GM12878 (cell line): Measurements from ENCODE around the gene NCMAP. TPM values are rescaled to one million over a fixed set of nuclear protein-coding genes. Genes with fewer than 3 reads are reported as not detected.

Source experiments
- ATAC-seq: fragments of 200-7000 bp; cut with Tn5 transposase; 3 replicates; pipeline ENCODE4 v1.9.1; 2020; ENCODE audit warnings: mild to moderate bottlenecking, moderate library complexity
- BruUV-seq: library from RNA; stranded (reverse); fragments of 400-500 nt; replicated peaks from 2 replicates; lab custom pipeline; 2021; lab: Mats Ljungman, UMichigan
- CTCF ChIA-PET: fragments of 300-600 bp; sonication (Branson Sonifier 250); formaldehyde crosslinking; extraction: SDS; loops from one replicate; lab custom pipeline; 2021; ENCODE audit warnings: inconsistent platforms; lab: Yijun Ruan, JAX
- POLR2A ChIA-PET: fragments of 350-600 bp; formaldehyde crosslinking; extraction: SDS; loops from one replicate; lab custom pipeline; 2021; ENCODE audit warnings: inconsistent platforms; lab: Charles Lee
- RAD21 ChIA-PET: fragments of 300-600 bp; sonication (Branson Sonifier 250); formaldehyde crosslinking; loops from one replicate; lab custom pipeline; 2023; ENCODE audit warnings: antibody characterized with exemption; ENCODE audit not compliant: unreplicated experiment; lab: Charles Lee
- SMC1A ChIA-PET: fragments of 300-600 bp; sonication (Branson Sonifier 250); formaldehyde crosslinking; loops from one replicate; lab custom pipeline; 2023; ENCODE audit not compliant: unreplicated experiment, uncharacterized antibody; lab: Charles Lee
- DNase-seq: peaks from one replicate; pipeline ENCODE4 v3.0.0-alpha.2; 2011; ENCODE audit warnings: low read depth, low spot score
- FAIRE-seq: peaks from 3 replicates; lab custom pipeline; 2011; peaks lifted over from hg19 to GRCh38; lab: Jason Lieb, UNC
- H2AFZ ChIP-seq: 2 replicates; pipeline ENCODE4 v1.6.0; 2011; ENCODE audit warnings: low read depth, low read length, control low read depth; ENCODE audit not compliant: control insufficient read depth
- H3K27ac ChIP-seq: 2 replicates; pipeline ENCODE4 v1.5.1; 2011; ENCODE audit warnings: control low read depth; ENCODE audit not compliant: control insufficient read depth, insufficient read depth
- H3K27me3 ChIP-seq, 2 experiments: replicated peaks in 1 of 2; 2 replicates each; pipeline versions ENCODE4 v1.6.0 to v1.6.1; 2011; ENCODE audit warnings: low read length in 1 of 2; ENCODE audit not compliant: control insufficient read depth in 2 of 2, insufficient read depth in 2 of 2
- H3K36me3 ChIP-seq, 2 experiments: 2 replicates each; pipeline ENCODE4 v1.5.1; 2011; ENCODE audit warnings: low read length in 1 of 2; ENCODE audit not compliant: control insufficient read depth in 2 of 2, insufficient read depth in 2 of 2
- H3K4me1 ChIP-seq: 2 replicates; pipeline ENCODE4 v1.6.1; 2011; ENCODE audit warnings: mild to moderate bottlenecking, low read length, moderate library complexity, mixed read lengths; ENCODE audit not compliant: control insufficient read depth, insufficient read depth
- H3K4me2 ChIP-seq: 2 replicates; pipeline ENCODE4 v1.6.0; 2011; ENCODE audit warnings: control low read depth; ENCODE audit not compliant: control insufficient read depth, insufficient read depth
- H3K4me3 ChIP-seq: fragments of 200-600 bp; sonication (generic); 2 replicates; pipeline ENCODE4 v1.5.1; 2016
- H3K79me2 ChIP-seq: 2 replicates; pipeline ENCODE4 v1.6.0; 2011; ENCODE audit warnings: low read length; ENCODE audit not compliant: control insufficient read depth, insufficient read depth
- H3K9ac ChIP-seq: 2 replicates; pipeline ENCODE4 v1.8.0; 2011; ENCODE audit warnings: low read length, control low read depth, mixed read lengths; ENCODE audit not compliant: control insufficient read depth, insufficient read depth
- H3K9me3 ChIP-seq: replicated peaks from 3 replicates; pipeline ENCODE4 v1.5.1; 2011; ENCODE audit warnings: mild to moderate bottlenecking, low read length; ENCODE audit not compliant: control insufficient read depth, insufficient read depth
- H4K20me1 ChIP-seq: 2 replicates; pipeline ENCODE4 v1.6.0; 2011; ENCODE audit not compliant: control insufficient read depth, insufficient read depth
- ASH2L ChIP-seq: fragments of 300-600, 200-600 bp; sonication (generic); IDR thresholded peaks from 2 replicates; pipeline ENCODE4 v1.6.1; 2017; ENCODE audit warnings: low read depth, mild to moderate bottlenecking, borderline replicate concordance
- BRCA1 ChIP-seq: IDR thresholded peaks from 2 replicates; pipeline ENCODE4 v1.6.1; 2011; ENCODE audit warnings: low read depth, low read length, improper control_type of control experiment
- CBX5 ChIP-seq: sonication (generic); IDR thresholded peaks from 2 replicates; pipeline ENCODE4 v1.6.1; 2016; ENCODE audit warnings: low read depth, moderate library complexity, mild to moderate bottlenecking, inconsistent platforms
- FOS ChIP-seq: IDR thresholded peaks from 3 replicates; pipeline ENCODE4 v1.6.1; 2011; ENCODE audit warnings: borderline replicate concordance; ENCODE audit not compliant: insufficient read length; ENCODE audit errors: extremely low read depth
- FOXK2 ChIP-seq: fragments of 450-650 bp; IDR thresholded peaks from 2 replicates; pipeline ENCODE4 v1.6.1; 2017; ENCODE audit warnings: mild to moderate bottlenecking, moderate library complexity
- HDAC6 ChIP-seq: fragments of 200-600 bp; sonication (generic); IDR thresholded peaks from one replicate; pipeline ENCODE4 v1.8.0; 2017; ENCODE audit warnings: antibody characterized with exemption; ENCODE audit not compliant: unreplicated experiment
- IRF3 ChIP-seq: fragments of 450-650 bp; IDR thresholded peaks from 2 replicates; pipeline ENCODE4 v1.6.1; 2014; ENCODE audit warnings: mild to moderate bottlenecking
- JUND ChIP-seq: IDR thresholded peaks from 2 replicates; pipeline ENCODE4 v1.6.1; 2012; ENCODE audit warnings: low read depth, mild to moderate bottlenecking, low read length, improper control_type of control experiment, moderate library complexity
- KLF5 ChIP-seq: fragments of 450-650 bp; IDR thresholded peaks from 2 replicates; pipeline ENCODE4 v1.6.1; 2014; ENCODE audit warnings: mild to moderate bottlenecking; ENCODE audit not compliant: partially characterized antibody
- MXI1 ChIP-seq: fragments of 150-350 bp; IDR thresholded peaks from 2 replicates; pipeline ENCODE4 v1.6.1; 2011; ENCODE audit warnings: low read depth, mild to moderate bottlenecking, inconsistent platforms, low read length, improper control_type of control experiment
- PAX5 ChIP-seq: IDR thresholded peaks from 2 replicates; pipeline ENCODE4 v1.6.1; 2011; ENCODE audit warnings: low read depth, low read length, borderline replicate concordance
- PML ChIP-seq: IDR thresholded peaks from 2 replicates; pipeline ENCODE4 v1.6.1; 2012; ENCODE audit warnings: low read length, inconsistent platforms
- SIN3A ChIP-seq: IDR thresholded peaks from 2 replicates; pipeline ENCODE4 v1.6.1; 2012; ENCODE audit warnings: low read depth, low read length, improper control_type of control experiment
- SMC3 ChIP-seq: IDR thresholded peaks from 2 replicates; pipeline ENCODE4 v1.6.1; 2011; ENCODE audit warnings: low read length, improper control_type of control experiment, borderline replicate concordance
- ZNF207 ChIP-seq: fragments of 450-650 bp; IDR thresholded peaks from 2 replicates; pipeline ENCODE4 v1.6.1; 2014; ENCODE audit warnings: antibody characterized with exemption, mild to moderate bottlenecking, borderline replicate concordance
- WGBS: methylation state at CpG from one replicate; pipeline ENCODE4 v1.1.6; 2016; ENCODE audit warnings: low lambda C conversion rate; ENCODE audit not compliant: insufficient replicate concordance, insufficient coverage; ENCODE audit errors: missing lambda C conversion rate; 5-methylcytosine and 5-hydroxymethylcytosine counted together
- in situ Hi-C: fragments of 300-500 bp; cut with MboI; formaldehyde crosslinking; loops from 9 replicates; pipeline ENCODE4 v1.14.3; 2018; ENCODE audit warnings: mixed read lengths
- intact Hi-C: fragments of 100-400 bp; cut with micrococcal nuclease; formaldehyde crosslinking; loops from one replicate; pipeline ENCODE4 v1.14.2; 2022; ENCODE audit not compliant: unreplicated experiment
- polyA plus RNA-seq, 11 experiments: library from polyadenylated mRNA; depleted of rRNA in 4 of 11; unstranded in 6 of 11; stranded (reverse) in 5 of 11; fragments of >200 nt; fragmentation: Nextera tagmentation in 4 of 11; fragmentation: Illumina TruSeq in 1 of 11; extraction: Ambion mirVana in 4 of 11; extraction: Trizol in 1 of 11; gene quantifications; 1 replicate in 1 of 11; 2 replicates in 10 of 11; pipeline versions ENCODE4 v1.2.1 to v1.2.3, GENCODE V29; 2011 to 2016; ENCODE audit warnings: inconsistent platforms in 2 of 11, missing spikeins in 2 of 11, low read depth in 1 of 11
- total RNA-seq, 4 experiments: library from RNA; depleted of rRNA in 3 of 4; stranded (reverse); fragments of >200 nt in 3 of 4; fragmentation: Illumina TruSeq in 1 of 4; extraction: Trizol in 1 of 4; gene quantifications; 2 replicates each; pipeline versions ENCODE4 v1.2.1 to v1.2.3, GENCODE V29; 2013 to 2021
- TF ChIP-seq, protein P1 (sequence below): IDR thresholded peaks from 2 replicates; pipeline ENCODE4 v1.6.1; 2011; ENCODE audit warnings: mild to moderate bottlenecking, low read depth, low read length, moderate library complexity; ENCODE audit not compliant: insufficient replicate concordance

Gene NCMAP
- total and polyA plus RNA-seq, 10 of the 15 experiments (the other 5 are each of a cell fraction or from before 2014, with no cell fraction given) = not detected

DNA sequence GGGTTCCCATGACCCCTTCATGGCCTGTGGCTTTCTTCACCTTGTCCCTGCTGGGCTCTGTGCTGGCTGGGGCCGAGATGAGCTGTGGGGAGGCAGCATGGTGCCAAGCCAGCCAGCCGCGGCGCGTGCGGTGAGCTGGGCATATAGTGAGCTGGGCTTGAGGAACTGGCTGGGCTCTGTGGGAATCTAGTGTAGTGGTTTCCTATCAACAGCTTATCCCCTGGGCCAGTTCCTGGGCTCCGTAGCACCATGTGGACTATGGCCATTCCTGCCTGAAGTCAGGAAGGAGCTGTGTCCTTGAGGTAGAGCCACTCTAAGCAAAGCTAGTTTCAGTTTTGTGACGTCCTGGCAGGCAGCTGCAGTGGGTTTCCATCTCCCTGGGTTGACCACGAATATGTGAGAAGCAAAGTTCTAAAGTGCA, 1.8 kb downstream of the NCMAP start:
- in situ Hi-C loops (no loop called here), intact Hi-C loops (no loop called here)
- no peaks in the 10 kb centered on the region for H3K9me3 ChIP-seq
- no peak overlapping the region for H3K27ac ChIP-seq
- no peak overlapping the region for H3K9ac ChIP-seq
- H3K4me1 ChIP-seq = no peaks in the 10 kb centered on the region
- ATAC-seq (no peak), FAIRE-seq (no peak), DNase-seq (no peak)
- no peaks in the 10 kb centered on the region for H3K36me3 ChIP-seq
- H3K4me2 ChIP-seq = no peak overlapping the region
- H2AFZ ChIP-seq = no peak overlapping the region
- RAD21 ChIA-PET = no interaction called here
- BruUV-seq = no TSS peak
- no peaks in the 10 kb centered on the region for H4K20me1 ChIP-seq
- CTCF ChIA-PET = interaction anchor here (1.5 kb wide), 1 partner anchor 30 kb away, joined by 3 read pairs; no protein-coding TSS in a partner anchor
- H3K4me3 ChIP-seq = no peak overlapping the region
- WGBS = 59% methylated on average over 9 of the region's 9 CpGs
- SMC1A ChIA-PET = no interaction called here
- no peaks in the 10 kb centered on the region for H3K79me2 ChIP-seq
- peaks cover 8 to 9% of the 10 kb centered on the region in 2 experiments for H3K27me3 ChIP-seq
- POLR2A ChIA-PET = no interaction called here
- TF ChIP-seq PAX5 (no peak), KLF5 (no peak), PML (no peak), ZNF207 (no peak), JUND (no peak), HDAC6 (no peak), MXI1 (no peak), SIN3A (no peak), ASH2L (no peak), FOXK2 (no peak), FOS (no peak), SMC3 (no peak), IRF3 (no peak), BRCA1 (no peak), CBX5 (no peak)
- TF ChIP-seq, protein P1, sequence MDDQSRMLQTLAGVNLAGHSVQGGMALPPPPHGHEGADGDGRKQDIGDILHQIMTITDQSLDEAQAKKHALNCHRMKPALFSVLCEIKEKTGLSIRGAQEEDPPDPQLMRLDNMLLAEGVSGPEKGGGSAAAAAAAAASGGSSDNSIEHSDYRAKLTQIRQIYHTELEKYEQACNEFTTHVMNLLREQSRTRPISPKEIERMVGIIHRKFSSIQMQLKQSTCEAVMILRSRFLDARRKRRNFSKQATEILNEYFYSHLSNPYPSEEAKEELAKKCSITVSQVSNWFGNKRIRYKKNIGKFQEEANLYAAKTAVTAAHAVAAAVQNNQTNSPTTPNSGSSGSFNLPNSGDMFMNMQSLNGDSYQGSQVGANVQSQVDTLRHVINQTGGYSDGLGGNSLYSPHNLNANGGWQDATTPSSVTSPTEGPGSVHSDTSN = no peak
